MM.1S (cell line): Measurements from ENCODE around the gene SPOCK1.

ENCODE experiments used
- EZH2 ChIP-seq: fragments of 300-600 bp; sonication (generic); optimal IDR thresholded peaks from 2 replicates; pipeline ENCODE3; 2017; ENCODE audit warnings: low read depth, mild to moderate bottlenecking, antibody characterized with exemption, low read length, mixed read lengths
- TF ChIP-seq, protein P1 (sequence below): fragments of 300-600 bp; sonication (generic); IDR thresholded peaks from 2 replicates; pipeline ENCODE4 v1.5.1; 2016; ENCODE audit warnings: antibody characterized with exemption, low read length, mixed read lengths

- TF ChIP-seq, protein P1, sequence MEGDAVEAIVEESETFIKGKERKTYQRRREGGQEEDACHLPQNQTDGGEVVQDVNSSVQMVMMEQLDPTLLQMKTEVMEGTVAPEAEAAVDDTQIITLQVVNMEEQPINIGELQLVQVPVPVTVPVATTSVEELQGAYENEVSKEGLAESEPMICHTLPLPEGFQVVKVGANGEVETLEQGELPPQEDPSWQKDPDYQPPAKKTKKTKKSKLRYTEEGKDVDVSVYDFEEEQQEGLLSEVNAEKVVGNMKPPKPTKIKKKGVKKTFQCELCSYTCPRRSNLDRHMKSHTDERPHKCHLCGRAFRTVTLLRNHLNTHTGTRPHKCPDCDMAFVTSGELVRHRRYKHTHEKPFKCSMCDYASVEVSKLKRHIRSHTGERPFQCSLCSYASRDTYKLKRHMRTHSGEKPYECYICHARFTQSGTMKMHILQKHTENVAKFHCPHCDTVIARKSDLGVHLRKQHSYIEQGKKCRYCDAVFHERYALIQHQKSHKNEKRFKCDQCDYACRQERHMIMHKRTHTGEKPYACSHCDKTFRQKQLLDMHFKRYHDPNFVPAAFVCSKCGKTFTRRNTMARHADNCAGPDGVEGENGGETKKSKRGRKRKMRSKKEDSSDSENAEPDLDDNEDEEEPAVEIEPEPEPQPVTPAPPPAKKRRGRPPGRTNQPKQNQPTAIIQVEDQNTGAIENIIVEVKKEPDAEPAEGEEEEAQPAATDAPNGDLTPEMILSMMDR: no peak
- TF ChIP-seq EZH2: no peak
These were observed 36.2 kb downstream of the SPOCK1 start for GRCh38 chr5:137462816-137463520.
